Fibroblast of pulmonary artery (primary cell): Measurements from ENCODE around the gene EIF4E2.

Experiments used
- DNase-seq: peaks from one replicate; pipeline ENCODE4 v3.0.0-alpha.2; 2010; ENCODE audit warnings: low read depth
- H3K4me3 ChIP-seq: replicated peaks from 2 replicates; pipeline ENCODE4 v1.5.1; 2011; ENCODE audit warnings: low read depth, mild to moderate bottlenecking, control low read depth, low read length, moderate library complexity
- TF ChIP-seq, protein P1 (sequence below): IDR thresholded peaks from 2 replicates; pipeline ENCODE4 v1.5.1; 2011; ENCODE audit warnings: mild to moderate bottlenecking, control low read depth, low read length, inconsistent platforms; ENCODE audit errors: missing control alignments

The EIF4E2 gene

DNA sequence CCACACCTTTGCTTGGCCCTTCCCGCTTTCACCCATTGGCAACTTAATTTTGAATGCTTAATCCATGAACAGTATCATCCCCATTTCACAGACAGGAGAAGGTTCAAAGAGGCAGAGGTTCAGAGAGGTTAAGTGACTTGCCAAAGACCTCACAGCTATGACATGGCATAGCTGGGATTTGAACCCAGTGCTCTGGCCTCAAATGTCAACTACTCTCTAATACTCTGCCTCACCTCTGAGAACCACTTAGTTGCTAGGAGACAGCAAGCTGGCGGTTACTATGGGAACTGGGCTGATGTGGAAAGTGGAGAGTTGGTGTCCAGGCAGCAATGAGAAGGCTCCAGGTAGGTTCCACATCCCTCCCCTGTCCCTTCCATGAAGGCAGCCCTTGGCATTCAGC is 46.1 kb upstream of the EIF4E2 start:
- TF ChIP-seq, protein P1, sequence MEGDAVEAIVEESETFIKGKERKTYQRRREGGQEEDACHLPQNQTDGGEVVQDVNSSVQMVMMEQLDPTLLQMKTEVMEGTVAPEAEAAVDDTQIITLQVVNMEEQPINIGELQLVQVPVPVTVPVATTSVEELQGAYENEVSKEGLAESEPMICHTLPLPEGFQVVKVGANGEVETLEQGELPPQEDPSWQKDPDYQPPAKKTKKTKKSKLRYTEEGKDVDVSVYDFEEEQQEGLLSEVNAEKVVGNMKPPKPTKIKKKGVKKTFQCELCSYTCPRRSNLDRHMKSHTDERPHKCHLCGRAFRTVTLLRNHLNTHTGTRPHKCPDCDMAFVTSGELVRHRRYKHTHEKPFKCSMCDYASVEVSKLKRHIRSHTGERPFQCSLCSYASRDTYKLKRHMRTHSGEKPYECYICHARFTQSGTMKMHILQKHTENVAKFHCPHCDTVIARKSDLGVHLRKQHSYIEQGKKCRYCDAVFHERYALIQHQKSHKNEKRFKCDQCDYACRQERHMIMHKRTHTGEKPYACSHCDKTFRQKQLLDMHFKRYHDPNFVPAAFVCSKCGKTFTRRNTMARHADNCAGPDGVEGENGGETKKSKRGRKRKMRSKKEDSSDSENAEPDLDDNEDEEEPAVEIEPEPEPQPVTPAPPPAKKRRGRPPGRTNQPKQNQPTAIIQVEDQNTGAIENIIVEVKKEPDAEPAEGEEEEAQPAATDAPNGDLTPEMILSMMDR: no peak
- H3K4me3 ChIP-seq: no peak overlapping the region
- DNase-seq: no peak

DNA sequence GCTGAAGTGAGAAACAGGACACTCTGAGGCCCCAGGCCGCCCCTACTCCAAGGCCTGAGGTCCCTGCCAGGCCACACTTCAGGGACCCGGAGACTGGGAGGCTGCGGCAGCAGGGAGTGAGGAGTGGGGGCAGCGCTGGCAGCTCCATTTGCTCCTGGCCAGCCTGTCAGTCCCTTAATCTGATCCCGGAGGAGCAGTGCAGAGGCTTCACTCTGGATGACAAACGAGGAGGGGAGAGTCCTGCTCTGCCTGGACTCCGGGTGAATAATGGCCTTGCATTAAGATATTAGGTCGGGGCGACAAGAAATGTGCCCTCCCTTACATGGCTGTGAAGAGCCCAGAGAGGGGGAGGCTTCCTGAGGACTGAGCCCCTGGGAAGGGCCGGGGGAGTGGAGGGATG is 44.6 kb upstream of the EIF4E2 start:
- no peak overlapping the region for H3K4me3 ChIP-seq
- TF ChIP-seq, protein P1: no peak
- DNase-seq: no peak

DNA sequence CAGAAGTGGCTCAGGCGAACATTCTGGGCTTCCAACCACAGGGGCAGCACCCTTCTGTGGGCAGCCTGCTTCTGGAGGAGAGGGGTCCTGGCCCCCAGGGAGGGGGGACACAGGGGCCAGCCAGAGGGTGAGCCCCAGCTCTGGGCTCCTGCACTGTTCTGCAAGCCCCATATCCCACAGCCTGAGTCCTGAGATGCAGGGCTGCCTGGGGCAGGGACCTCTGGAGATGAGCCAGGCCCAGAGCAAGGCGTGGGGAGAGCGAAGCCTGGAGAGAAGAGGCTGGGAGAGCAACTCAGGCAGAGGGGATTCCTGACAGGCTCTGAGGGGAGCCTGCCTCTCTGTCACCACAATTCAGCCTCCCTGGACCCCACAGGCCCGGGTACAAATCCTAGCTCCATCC is 43.8 kb upstream of the EIF4E2 start:
- TF ChIP-seq, protein P1: no peak
- H3K4me3 ChIP-seq: no peak overlapping the region
- DNase-seq: no peak

DNA sequence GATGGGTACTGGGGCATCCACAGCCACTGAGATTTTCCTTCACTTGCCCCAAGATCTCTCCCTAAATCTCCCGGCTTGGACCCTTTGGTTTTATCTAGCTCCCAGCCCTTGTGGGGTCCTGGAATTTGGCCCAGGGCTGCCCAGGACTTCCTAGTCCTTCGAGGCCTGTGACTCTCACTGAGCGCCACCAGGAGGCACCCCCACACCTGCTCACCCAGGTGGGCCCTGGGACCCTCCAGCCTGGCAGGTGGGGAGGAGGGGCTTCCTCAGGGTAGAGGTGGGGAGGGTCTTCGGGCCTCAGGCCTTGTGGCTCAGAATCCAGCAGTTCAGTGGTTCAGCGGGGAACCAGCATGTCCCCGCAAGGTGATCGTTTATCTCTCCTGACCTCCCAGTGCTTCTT is 42.2 kb upstream of the EIF4E2 start:
- H3K4me3 ChIP-seq: no peak overlapping the region
- TF ChIP-seq, protein P1: no peak
- DNase-seq: no peak

DNA sequence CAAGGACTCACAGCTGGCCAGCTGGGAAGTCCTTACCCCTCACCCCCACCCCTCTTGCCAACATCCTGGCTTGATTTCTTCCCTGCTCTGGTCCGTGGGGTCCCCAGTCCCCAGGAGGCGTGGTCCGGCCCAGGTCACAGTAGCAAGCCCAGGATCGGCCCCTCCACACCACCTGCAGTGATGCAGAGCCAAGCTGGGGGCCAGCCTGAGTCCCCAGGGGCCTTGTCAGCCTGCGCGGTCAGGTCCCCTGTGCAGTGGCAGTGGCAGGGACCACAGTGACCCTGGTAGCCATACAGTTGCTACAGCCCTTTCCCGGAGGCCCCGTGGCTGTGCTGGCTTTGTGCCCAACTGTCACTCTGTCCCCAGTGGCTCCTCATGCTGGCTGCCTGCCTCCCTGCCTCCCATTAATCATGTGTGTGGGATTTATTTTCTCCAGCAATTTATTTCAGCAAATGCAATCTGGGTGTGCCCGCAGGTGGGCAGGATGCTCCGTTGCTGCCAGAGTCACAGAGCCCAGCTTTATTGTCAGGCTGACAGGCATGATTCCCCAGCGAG is 39.1 kb upstream of the EIF4E2 start:
- TF ChIP-seq, protein P1: no peak
- H3K4me3 ChIP-seq: no peak overlapping the region
- DNase-seq: no peak

DNA sequence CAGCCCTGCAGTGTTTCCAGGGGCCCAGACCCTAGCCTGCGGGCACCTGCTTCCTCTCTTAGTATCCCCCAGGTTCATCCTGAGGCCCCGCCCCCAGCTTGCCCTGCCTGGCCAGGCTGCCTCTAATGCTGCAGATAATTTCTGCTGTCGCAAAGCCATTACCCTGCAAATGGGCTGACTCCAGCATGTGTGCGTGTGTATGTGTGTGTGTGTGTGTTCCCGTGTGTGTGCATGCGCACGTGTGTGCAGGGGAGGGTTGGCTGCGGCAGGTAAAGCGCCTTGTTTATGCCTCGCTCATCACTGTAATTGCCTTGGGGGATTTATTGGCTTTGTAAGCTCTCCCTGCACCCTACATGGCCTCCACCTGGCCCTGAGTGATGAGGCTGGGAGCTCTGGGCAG is 37.9 kb upstream of the EIF4E2 start:
- DNase-seq: no peak
- TF ChIP-seq, protein P1: no peak

DNA sequence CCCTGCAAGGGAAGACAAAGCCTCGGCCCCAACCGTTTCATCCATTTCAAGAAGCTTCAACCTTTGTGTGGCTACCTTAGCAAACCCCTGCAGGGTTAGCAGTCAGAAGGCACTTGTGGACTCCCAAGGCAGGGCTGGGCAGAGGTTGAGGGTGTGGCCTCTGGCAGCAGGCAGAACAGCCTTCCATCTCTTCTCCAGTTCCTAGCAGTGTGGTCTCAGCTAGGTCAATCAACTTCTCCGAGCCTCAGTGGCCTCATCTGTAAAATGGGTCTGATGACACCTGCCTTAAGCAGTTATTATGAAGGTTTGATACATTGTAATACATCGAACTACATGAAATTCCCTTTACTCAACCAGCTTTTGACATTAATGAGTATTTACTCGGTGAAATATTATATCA is 37.1 kb upstream of the EIF4E2 start:
- TF ChIP-seq, protein P1: no peak
- H3K4me3 ChIP-seq: no peak overlapping the region
- no peak for DNase-seq

More for the DNA sequence above, 37.9 kb upstream of the EIF4E2 start:
- H3K4me3 ChIP-seq: no peak overlapping the region
